A549 (cell line): Measurements from ENCODE around the gene ODF4.

Source experiments
- BHLHE40 ChIP-seq: IDR thresholded peaks from 2 replicates; pipeline ENCODE4 v1.6.1; 2012; ENCODE audit warnings: low read depth, low read length, inconsistent platforms
- CTCF ChIP-seq: fragments of >200 bp; sonication (Bioruptor Twin); formaldehyde crosslinking; IDR thresholded peaks from 3 replicates; pipeline ENCODE4 v1.5.1; 2016
- EP300 ChIP-seq, 2 experiments: fragments of >200 bp; sonication (Bioruptor Twin); formaldehyde crosslinking; IDR thresholded peaks; 2 replicates in 1 of 2; 3 replicates in 1 of 2; pipeline ENCODE4 v1.6.1; 2016 to 2017
- KDM1A ChIP-seq: fragments of 200-600 bp; sonication (generic); IDR thresholded peaks from 2 replicates; pipeline ENCODE4 v1.6.1; 2016; ENCODE audit warnings: low read depth, mild to moderate bottlenecking
- NFE2L2 ChIP-seq: fragments of 150-350 bp; conservative IDR thresholded peaks from 2 replicates; pipeline ENCODE4 v1.6.1; 2014; ENCODE audit warnings: low read length
- POLR2A ChIP-seq: IDR thresholded peaks from 2 replicates; pipeline ENCODE4 v1.6.1; 2012; ENCODE audit warnings: mild to moderate bottlenecking, low read length
- RAD21 ChIP-seq, 2 experiments: fragments of >200 bp in 1 of 2; sonication (Bioruptor Twin) in 1 of 2; formaldehyde crosslinking in 1 of 2; IDR thresholded peaks in 1 of 2; conservative IDR thresholded peaks in 1 of 2; 2 replicates in 1 of 2; 3 replicates in 1 of 2; pipeline ENCODE4 v1.6.1; 2012 to 2018; ENCODE audit warnings: inconsistent platforms in 1 of 2
- REST ChIP-seq: fragments of 200-600 bp; sonication (generic); IDR thresholded peaks from 2 replicates; pipeline ENCODE4 v1.6.1; 2016; ENCODE audit warnings: antibody characterized with exemption, mild to moderate bottlenecking, moderate library complexity
- USF2 ChIP-seq: fragments of 450-650 bp; IDR thresholded peaks from 2 replicates; pipeline ENCODE4 v1.6.1; 2014; ENCODE audit warnings: antibody characterized with exemption
- ZC3H11A ChIP-seq: fragments of 450-650 bp; IDR thresholded peaks from 2 replicates; pipeline ENCODE4 v1.6.1; 2014; ENCODE audit warnings: antibody characterized with exemption, mild to moderate bottlenecking
- ZFP36 ChIP-seq: fragments of 450-650 bp; IDR thresholded peaks from 2 replicates; pipeline ENCODE4 v1.6.1; 2014; ENCODE audit warnings: borderline replicate concordance; ENCODE audit not compliant: partially characterized antibody

- TF ChIP-seq POLR2A (peak; percentile 93), USF2 (no peak), CTCF (peak; percentile 38), REST (peak; percentile 40; the same call in 1 of the 2 replicates), ZC3H11A (no peak), NFE2L2 (no peak), EP300 (IDR thresholded peaks at IDR 0.05) (no peak), KDM1A (no peak), RAD21 (conservative IDR thresholded peaks at IDR 0.05 in 1 of 2, IDR thresholded peaks at IDR 0.05 in 1 of 2) (no peak), BHLHE40 (no peak), ZFP36 (no peak)
Measured at GRCh38 chr17:8376271-8377067, 36.8 kb downstream of the ODF4 start, which contains the start of gene KRABD2.
